ENCODE results near the gene LMOD3.

Gene LMOD3

GRCh38 chr3:69145688-69146087 lies 23.3 kb upstream of the LMOD3 start:
- Histone ChIP-seq H3K27me3 (replicated peaks) (no peaks in the 10 kb centered on the region), H3K27ac (no peak overlapping the region), H3K4me3 (ENCODE audit: low read depth, low read length) (no peak overlapping the region), H3K36me3 (replicated peaks) (no peaks in the 10 kb centered on the region)
- no peak for DNase-seq
- no peak for TF ChIP-seq CTCF (IDR thresholded peaks at IDR 0.05; ENCODE audit: low read depth, low read length, missing control alignments)
- in situ Hi-C loops (cut with HindIII; ENCODE audit: low pct_ligation_motif_present, low sequenced_read_pairs): no loop called here

GRCh38 chr3:69144631-69145245 lies 22.3 kb upstream of the LMOD3 start:
- no peak for TF ChIP-seq CTCF (IDR thresholded peaks at IDR 0.05; ENCODE audit: low read depth, low read length, missing control alignments)
- in situ Hi-C loops (cut with HindIII; ENCODE audit: low pct_ligation_motif_present, low sequenced_read_pairs): no loop called here
- no peaks in the 10 kb centered on the region for H3K36me3 ChIP-seq (replicated peaks)
- no peak overlapping the region for H3K27ac ChIP-seq
- no peak overlapping the region for H3K4me3 ChIP-seq (ENCODE audit: low read depth, low read length)
- no peak for DNase-seq
- H3K27me3 ChIP-seq (replicated peaks): no peaks in the 10 kb centered on the region

GRCh38 chr3:69143612-69144011 lies 21.2 kb upstream of the LMOD3 start:
- Histone ChIP-seq H3K27me3 (replicated peaks) (no peaks in the 10 kb centered on the region), H3K27ac (no peak overlapping the region), H3K4me3 (ENCODE audit: low read depth, low read length) (no peak overlapping the region), H3K36me3 (replicated peaks) (no peaks in the 10 kb centered on the region)
- in situ Hi-C loops (cut with HindIII; ENCODE audit: low pct_ligation_motif_present, low sequenced_read_pairs): no loop called here
- no peak for TF ChIP-seq CTCF (IDR thresholded peaks at IDR 0.05; ENCODE audit: low read depth, low read length, missing control alignments)
- DNase-seq: no peak

GRCh38 chr3:69142797-69143454 lies 20.5 kb upstream of the LMOD3 start:
- Histone ChIP-seq H3K27ac (no peak overlapping the region), H3K27me3 (replicated peaks) (no peaks in the 10 kb centered on the region), H3K4me3 (ENCODE audit: low read depth, low read length) (no peak overlapping the region), H3K36me3 (replicated peaks) (no peaks in the 10 kb centered on the region)
- DNase-seq: no peak
- in situ Hi-C loops (cut with HindIII; ENCODE audit: low pct_ligation_motif_present, low sequenced_read_pairs): no loop called here
- TF ChIP-seq CTCF (IDR thresholded peaks at IDR 0.05; ENCODE audit: low read depth, low read length, missing control alignments): no peak

GRCh38 chr3:69142090-69142489 lies 19.7 kb upstream of the LMOD3 start:
- in situ Hi-C loops (cut with HindIII; ENCODE audit: low pct_ligation_motif_present, low sequenced_read_pairs): no loop called here
- Histone ChIP-seq H3K27ac (no peak overlapping the region), H3K4me3 (ENCODE audit: low read depth, low read length) (no peak overlapping the region), H3K27me3 (replicated peaks) (no peaks in the 10 kb centered on the region), H3K36me3 (replicated peaks) (no peaks in the 10 kb centered on the region)
- no peak for TF ChIP-seq CTCF (IDR thresholded peaks at IDR 0.05; ENCODE audit: low read depth, low read length, missing control alignments)
- peak; percentile 57 for DNase-seq

GRCh38 chr3:69141313-69141712 lies 18.9 kb upstream of the LMOD3 start:
- H3K4me3 ChIP-seq (ENCODE audit: low read depth, low read length): no peak overlapping the region
- H3K27me3 ChIP-seq (replicated peaks): no peaks in the 10 kb centered on the region
- in situ Hi-C loops (cut with HindIII; ENCODE audit: low pct_ligation_motif_present, low sequenced_read_pairs): no loop called here
- no peak for DNase-seq
- no peaks in the 10 kb centered on the region for H3K36me3 ChIP-seq (replicated peaks)
- no peak for TF ChIP-seq CTCF (IDR thresholded peaks at IDR 0.05; ENCODE audit: low read depth, low read length, missing control alignments)
- no peak overlapping the region for H3K27ac ChIP-seq
